Panc1 (cell line): ENCODE measurements around the gene VPS18.

Experiments
- POLR2AphosphoS5 ChIP-seq: IDR thresholded peaks from 2 replicates; pipeline ENCODE4 v1.6.1; 2012; ENCODE audit warnings: mild to moderate bottlenecking, low read depth, low read length, moderate library complexity
- TF ChIP-seq, protein P1 (sequence below): fragments of 450-650 bp; IDR thresholded peaks from 2 replicates; pipeline ENCODE4 v1.5.1; 2017; ENCODE audit warnings: mild to moderate bottlenecking

DNA sequence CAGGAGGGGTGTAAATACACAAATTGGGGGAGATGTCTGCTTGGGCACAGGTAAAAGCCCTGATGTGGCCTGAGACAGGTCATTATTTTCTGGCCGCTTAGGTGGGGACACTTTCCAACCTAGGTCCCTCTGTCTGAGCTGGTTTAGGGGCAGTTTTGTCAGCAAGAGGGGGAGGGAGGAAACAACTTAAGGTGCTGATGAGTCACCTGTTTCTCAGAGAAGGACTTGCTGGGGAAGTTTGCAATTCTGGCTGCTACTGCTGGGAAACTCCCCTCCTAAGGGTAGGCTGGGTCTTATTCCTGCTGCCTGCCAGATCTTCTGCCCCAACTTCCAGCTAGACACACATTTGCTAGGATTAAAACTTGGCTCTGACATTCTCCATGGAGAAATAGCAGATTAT, 15.5 kb upstream of the VPS18 start:
- TF ChIP-seq, protein P1, sequence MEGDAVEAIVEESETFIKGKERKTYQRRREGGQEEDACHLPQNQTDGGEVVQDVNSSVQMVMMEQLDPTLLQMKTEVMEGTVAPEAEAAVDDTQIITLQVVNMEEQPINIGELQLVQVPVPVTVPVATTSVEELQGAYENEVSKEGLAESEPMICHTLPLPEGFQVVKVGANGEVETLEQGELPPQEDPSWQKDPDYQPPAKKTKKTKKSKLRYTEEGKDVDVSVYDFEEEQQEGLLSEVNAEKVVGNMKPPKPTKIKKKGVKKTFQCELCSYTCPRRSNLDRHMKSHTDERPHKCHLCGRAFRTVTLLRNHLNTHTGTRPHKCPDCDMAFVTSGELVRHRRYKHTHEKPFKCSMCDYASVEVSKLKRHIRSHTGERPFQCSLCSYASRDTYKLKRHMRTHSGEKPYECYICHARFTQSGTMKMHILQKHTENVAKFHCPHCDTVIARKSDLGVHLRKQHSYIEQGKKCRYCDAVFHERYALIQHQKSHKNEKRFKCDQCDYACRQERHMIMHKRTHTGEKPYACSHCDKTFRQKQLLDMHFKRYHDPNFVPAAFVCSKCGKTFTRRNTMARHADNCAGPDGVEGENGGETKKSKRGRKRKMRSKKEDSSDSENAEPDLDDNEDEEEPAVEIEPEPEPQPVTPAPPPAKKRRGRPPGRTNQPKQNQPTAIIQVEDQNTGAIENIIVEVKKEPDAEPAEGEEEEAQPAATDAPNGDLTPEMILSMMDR, result no peak
- TF ChIP-seq POLR2AphosphoS5, result no peak
